Body of pancreas (tissue), 4 donors: ENCODE results near the gene BABAM2. TPM values are rescaled to one million over a fixed set of nuclear protein-coding genes. Genes with fewer than 3 reads are reported as not detected.

Experiments used
- ATAC-seq: fragments of 150-250 bp; one replicate; pipeline ENCODE4 v1.9.1; 2016
- DNase-seq, 4 donors: peaks; one replicate each; pipeline ENCODE4 v3.0.0-alpha.2; 2019
- H3K27ac ChIP-seq, 4 donors: fragments of 200-600 bp; sonication (generic); 1 replicate in 3 of 4; 2 replicates in 1 of 4; pipeline versions ENCODE4 v1.5.1 to v1.6.1; 2016 to 2019; ENCODE audit warnings: mild to moderate bottlenecking in 1 of 4, mixed read lengths in 1 of 4, moderate library complexity in 1 of 4
- H3K27me3 ChIP-seq, 2 donors: fragments of 200-600 bp; sonication (generic); one replicate each; pipeline ENCODE4 v1.6.0; 2016; ENCODE audit warnings: mild to moderate bottlenecking in 1 of 2
- H3K36me3 ChIP-seq, 2 donors: fragments of 200-600 bp; sonication (generic); replicated peaks in 1 of 2; 2 replicates each; pipeline ENCODE4 v1.5.1; 2016; ENCODE audit warnings: low read depth in 2 of 2; ENCODE audit not compliant: insufficient read depth in 1 of 2
- H3K4me1 ChIP-seq: fragments of 200-600 bp; sonication (generic); one replicate; pipeline ENCODE4 v1.6.0; 2016
- H3K4me3 ChIP-seq, 2 donors: fragments of 200-600 bp; sonication (generic); 1 replicate in 1 of 2; 2 replicates in 1 of 2; pipeline ENCODE4 v1.5.1; 2016 to 2019
- H3K9me3 ChIP-seq, 3 donors: fragments of 200-600 bp; sonication (generic); 1 replicate in 2 of 3; 2 replicates in 1 of 3; pipeline ENCODE4 v1.5.1; 2016
- CTCF ChIP-seq, 7 experiments: fragments of 450-650 bp in 4 of 7; fragments of 200-600 bp in 3 of 7; sonication (generic) in 3 of 7; IDR thresholded peaks; one replicate each; pipeline ENCODE4 v1.5.1; 2016 to 2019; ENCODE audit warnings: antibody characterized with exemption in 7 of 7
- POLR2A ChIP-seq, 3 donors: fragments of 450-650 bp; IDR thresholded peaks; one replicate each; pipeline ENCODE4 v1.6.1; 2016; ENCODE audit warnings: antibody characterized with exemption in 3 of 3, mild to moderate bottlenecking in 2 of 3
- WGBS, 2 donors: methylation state at CpG; one replicate each; pipeline ENCODE4 v1.1.5; 2017; 5-methylcytosine and 5-hydroxymethylcytosine counted together
- intact Hi-C: fragments of 100-400 bp; cut with DNase I; formaldehyde crosslinking; loops from one replicate; pipeline ENCODE4 v1.15.1; 2023
- total RNA-seq, 2 donors: library from RNA; depleted of rRNA; stranded (reverse); fragments of >200 nt; gene quantifications; one replicate each; pipeline ENCODE4 v1.1.0, GENCODE V29; 2016

Gene BABAM2
- total RNA-seq, 2 donors from 2014 or later = 20.5 to 22.4 TPM

- WGBS, 2 donors = 89 to 93% methylated on average over 2 of the region's 2 CpGs
- TF ChIP-seq CTCF (IDR thresholded peaks at IDR 0.05) (no peak), POLR2A (IDR thresholded peaks at IDR 0.05) (no peak)
Observed at GRCh38 chr2:27847333-27847732, 43.2 kb upstream of the BABAM2 start.

GRCh38 chr2:27849558-27850205 lies 40.8 kb upstream of the BABAM2 start:
- H3K36me3 ChIP-seq = no peaks in the 10 kb centered on the region
- no peaks in the 10 kb centered on the region for H3K9me3 ChIP-seq
- ATAC-seq = no peak
- DNase-seq = no peak
- whole genome bisulfite sequencing, 2 donors = 89 to 100% methylated on average over 3 of the region's 3 CpGs
- intact Hi-C loops = no loop called here
- peaks cover 9% of the 10 kb centered on the region for H3K4me1 ChIP-seq
- TF ChIP-seq CTCF (IDR thresholded peaks at IDR 0.05) = no peak
- H3K4me3 ChIP-seq = no peak overlapping the region
- no peaks in the 10 kb centered on the region for H3K27me3 ChIP-seq
- no peak overlapping the region for H3K27ac ChIP-seq

More at GRCh38 chr2:27847333-27847732, 43.2 kb upstream of the BABAM2 start:
- Histone ChIP-seq H3K9me3 (no peaks in the 10 kb centered on the region), H3K36me3 (no peaks in the 10 kb centered on the region), H3K4me1 (no peaks in the 10 kb centered on the region), H3K4me3 (no peak overlapping the region), H3K27me3 (no peaks in the 10 kb centered on the region), H3K27ac (no peak overlapping the region)
- intact Hi-C loops = no loop called here
- no peak for DNase-seq
- no peak for ATAC-seq

GRCh38 chr2:27852691-27853090 lies 37.8 kb upstream of the BABAM2 start:
- no peaks in the 10 kb centered on the region for H3K27me3 ChIP-seq
- H3K4me1 ChIP-seq = peaks cover 9% of the 10 kb centered on the region
- WGBS, 2 donors = 97 to 100% methylated on average over 1 of the region's 1 CpG
- intact Hi-C loops = no loop called here
- H3K9me3 ChIP-seq = no peaks in the 10 kb centered on the region
- no peaks in the 10 kb centered on the region for H3K36me3 ChIP-seq
- no peak overlapping the region for H3K4me3 ChIP-seq
- H3K27ac ChIP-seq = no peak overlapping the region
- DNase-seq = no peak
- TF ChIP-seq POLR2A (IDR thresholded peaks at IDR 0.05) (no peak), CTCF (IDR thresholded peaks at IDR 0.05) (no peak)
- no peak for ATAC-seq

GRCh38 chr2:27854229-27854862 lies 36.2 kb upstream of the BABAM2 start:
- DNase-seq = peak; percentile 20 to 60 (median 26)
- 26 to 31% methylated on average over 3 of the region's 3 CpGs for WGBS, 2 donors
- Histone ChIP-seq H3K27ac (no peak overlapping the region), H3K27me3 (no peaks in the 10 kb centered on the region), H3K9me3 (no peaks in the 10 kb centered on the region), H3K4me3 (no peak overlapping the region), H3K4me1 (peaks cover 9% of the 10 kb centered on the region), H3K36me3 (no peaks in the 10 kb centered on the region)
- intact Hi-C loops = no loop called here
- peak; percentile 30 for ATAC-seq
- TF ChIP-seq POLR2A (IDR thresholded peaks at IDR 0.05) (no peak), CTCF (IDR thresholded peaks at IDR 0.05) (peak in 3 of 7 experiments; percentile 7 to 26 (median 10))

- H3K27ac ChIP-seq = no peak overlapping the region
- TF ChIP-seq CTCF (IDR thresholded peaks at IDR 0.05) = no peak
- TF ChIP-seq POLR2A (IDR thresholded peaks at IDR 0.05) = no peak
Observed at GRCh38 chr2:27855476-27855875, 35.1 kb upstream of the BABAM2 start.

More at GRCh38 chr2:27855476-27855875, 35.1 kb upstream of the BABAM2 start:
- DNase-seq = no peak
- peaks cover 9% of the 10 kb centered on the region for H3K4me1 ChIP-seq
- intact Hi-C loops = no loop called here
- no peaks in the 10 kb centered on the region for H3K27me3 ChIP-seq
- no peaks in the 10 kb centered on the region for H3K36me3 ChIP-seq
- H3K9me3 ChIP-seq = no peaks in the 10 kb centered on the region
- H3K4me3 ChIP-seq = no peak overlapping the region
- no peak for ATAC-seq
